ENCODE measurements around the gene CRTC3. TPM values are rescaled to one million over a fixed set of nuclear protein-coding genes. Genes with fewer than 3 reads are reported as not detected.
"Not testable (repeated sequence)": the region's sequence is repeated elsewhere in the genome, so short reads cannot be mapped to it uniquely, and the experiment has no call there.

The CRTC3 gene
- total and polyA plus RNA-seq, 11 donors: 12.0 to 42.2 (median 24.0) TPM

DNA sequence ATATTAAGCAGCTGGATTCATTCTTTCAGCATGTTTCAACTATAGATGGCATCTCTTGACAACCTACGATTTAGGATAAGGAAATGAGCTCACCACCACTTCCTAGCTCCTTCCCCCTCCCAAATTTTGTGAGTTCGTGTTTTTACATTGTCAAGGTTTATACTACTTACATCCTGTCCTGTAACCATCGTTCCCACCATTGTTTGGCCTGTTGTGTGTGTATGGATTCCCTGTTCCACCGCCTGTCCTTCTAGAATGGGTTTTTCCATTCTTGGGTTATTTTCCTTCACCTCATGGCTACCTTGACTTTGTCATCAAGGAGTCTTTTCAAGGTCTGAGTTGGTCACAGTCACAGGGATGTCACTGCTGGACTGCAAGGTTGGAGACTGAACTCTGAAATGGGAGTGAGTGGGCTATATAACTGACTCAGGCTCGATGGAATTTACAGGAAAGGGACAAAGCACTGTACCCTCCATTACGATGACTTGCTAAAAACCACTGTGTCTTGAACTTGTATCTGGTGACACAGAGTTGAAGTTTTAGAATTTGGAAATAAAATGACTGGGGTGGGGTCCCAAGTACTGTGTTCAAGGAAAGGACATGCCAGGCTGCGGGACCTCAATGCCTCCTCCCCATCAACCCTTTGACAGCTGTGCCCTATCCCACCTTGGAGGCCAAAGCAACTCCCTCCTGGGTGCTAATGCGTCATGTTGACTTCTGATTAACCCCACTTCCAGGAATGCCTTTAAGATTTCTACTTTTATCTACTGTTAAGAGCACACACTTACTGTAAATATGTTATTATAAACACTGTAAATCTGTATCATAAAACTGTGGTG lies 120.6 kb downstream of the CRTC3 start:
- H3K4me1 ChIP-seq: peaks cover 0 to 44% (median 15%) of the 10 kb centered on the region in 12 donors
- H3K36me3 ChIP-seq: peaks cover 0 to 2% (median 0%) of the 10 kb centered on the region in 9 donors
- ATAC-seq (peak in 1 of 4 donors; percentile 43), DNase-seq (no peak)
- H3K4me3 ChIP-seq: no peak overlapping the region
- H3K27ac ChIP-seq: peak overlapping the region in 8 of 12 donors; percentile 11 to 80 (median 62)
- TF ChIP-seq POLR2A (IDR thresholded peaks at IDR 0.05): no peak
- TF ChIP-seq, protein P1, sequence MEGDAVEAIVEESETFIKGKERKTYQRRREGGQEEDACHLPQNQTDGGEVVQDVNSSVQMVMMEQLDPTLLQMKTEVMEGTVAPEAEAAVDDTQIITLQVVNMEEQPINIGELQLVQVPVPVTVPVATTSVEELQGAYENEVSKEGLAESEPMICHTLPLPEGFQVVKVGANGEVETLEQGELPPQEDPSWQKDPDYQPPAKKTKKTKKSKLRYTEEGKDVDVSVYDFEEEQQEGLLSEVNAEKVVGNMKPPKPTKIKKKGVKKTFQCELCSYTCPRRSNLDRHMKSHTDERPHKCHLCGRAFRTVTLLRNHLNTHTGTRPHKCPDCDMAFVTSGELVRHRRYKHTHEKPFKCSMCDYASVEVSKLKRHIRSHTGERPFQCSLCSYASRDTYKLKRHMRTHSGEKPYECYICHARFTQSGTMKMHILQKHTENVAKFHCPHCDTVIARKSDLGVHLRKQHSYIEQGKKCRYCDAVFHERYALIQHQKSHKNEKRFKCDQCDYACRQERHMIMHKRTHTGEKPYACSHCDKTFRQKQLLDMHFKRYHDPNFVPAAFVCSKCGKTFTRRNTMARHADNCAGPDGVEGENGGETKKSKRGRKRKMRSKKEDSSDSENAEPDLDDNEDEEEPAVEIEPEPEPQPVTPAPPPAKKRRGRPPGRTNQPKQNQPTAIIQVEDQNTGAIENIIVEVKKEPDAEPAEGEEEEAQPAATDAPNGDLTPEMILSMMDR (IDR thresholded peaks at IDR 0.05): no peak
- 60 to 67% (median 64%) methylated on average over 8 of the region's 8 CpGs for WGBS, 4 donors
- H3K9me3 ChIP-seq: no peaks in the 10 kb centered on the region
- H3K27me3 ChIP-seq: no peaks in the 10 kb centered on the region
- intact Hi-C loops (cut with DNase I): loop anchor here in 1 of 10 donors (2.0 kb wide), 1 partner anchor 282 kb away; the partner anchor contains the start of gene HDDC3

DNA sequence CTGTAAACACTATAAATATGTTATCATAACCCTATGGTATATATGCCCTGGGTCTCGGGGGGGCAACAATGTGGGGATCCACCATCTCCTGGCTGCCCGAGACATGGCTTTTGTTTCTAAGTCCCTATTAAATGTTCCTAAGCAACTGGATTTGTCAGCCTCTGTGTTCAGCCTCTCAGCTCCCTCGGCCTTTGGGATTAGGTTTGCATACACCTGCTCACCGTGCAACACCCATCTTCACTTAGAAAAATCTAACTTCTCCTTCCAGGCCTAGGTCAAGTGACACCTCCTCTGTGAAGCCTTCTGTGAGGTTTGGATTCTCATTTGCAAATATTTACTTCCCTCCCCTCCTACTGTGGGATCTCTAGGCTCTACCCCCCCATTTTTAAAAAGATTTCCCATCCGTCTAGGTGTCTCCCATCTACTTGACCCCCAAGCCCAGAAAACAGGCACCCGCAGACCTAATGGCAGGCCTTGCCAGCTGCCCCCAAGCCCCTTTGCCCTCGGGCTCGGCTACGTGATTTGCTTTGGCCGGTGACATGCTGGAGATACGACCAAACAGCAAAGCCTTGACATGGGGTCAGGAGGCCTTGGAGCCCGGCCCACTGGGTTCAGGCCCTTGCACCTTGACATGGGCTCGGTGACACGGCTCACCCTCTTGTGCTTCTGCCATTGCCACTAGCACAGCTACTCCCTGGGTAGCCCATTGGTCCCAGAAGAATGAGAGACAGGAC lies 121.4 kb downstream of the CRTC3 start:
- Histone ChIP-seq H3K27me3 (no peaks in the 10 kb centered on the region), H3K4me1 (peaks cover 0 to 44% (median 15%) of the 10 kb centered on the region in 12 donors), H3K9me3 (no peaks in the 10 kb centered on the region), H3K36me3 (no peaks in the 10 kb centered on the region), H3K4me3 (no peak overlapping the region), H3K27ac (peak overlapping the region in 1 of 12 donors; percentile 66)
- ATAC-seq (no peak), DNase-seq (no peak)
- intact Hi-C loops (cut with DNase I): loop anchor here in 1 of 10 donors (2.0 kb wide), 1 partner anchor 282 kb away; the partner anchor contains the start of gene HDDC3
- 88 to 97% (median 91%) methylated on average over 13 to 14 of the region's 14 CpGs for WGBS, 4 donors
- TF ChIP-seq, protein P1 (IDR thresholded peaks at IDR 0.05): no peak
- no peak for TF ChIP-seq POLR2A (IDR thresholded peaks at IDR 0.05)

DNA sequence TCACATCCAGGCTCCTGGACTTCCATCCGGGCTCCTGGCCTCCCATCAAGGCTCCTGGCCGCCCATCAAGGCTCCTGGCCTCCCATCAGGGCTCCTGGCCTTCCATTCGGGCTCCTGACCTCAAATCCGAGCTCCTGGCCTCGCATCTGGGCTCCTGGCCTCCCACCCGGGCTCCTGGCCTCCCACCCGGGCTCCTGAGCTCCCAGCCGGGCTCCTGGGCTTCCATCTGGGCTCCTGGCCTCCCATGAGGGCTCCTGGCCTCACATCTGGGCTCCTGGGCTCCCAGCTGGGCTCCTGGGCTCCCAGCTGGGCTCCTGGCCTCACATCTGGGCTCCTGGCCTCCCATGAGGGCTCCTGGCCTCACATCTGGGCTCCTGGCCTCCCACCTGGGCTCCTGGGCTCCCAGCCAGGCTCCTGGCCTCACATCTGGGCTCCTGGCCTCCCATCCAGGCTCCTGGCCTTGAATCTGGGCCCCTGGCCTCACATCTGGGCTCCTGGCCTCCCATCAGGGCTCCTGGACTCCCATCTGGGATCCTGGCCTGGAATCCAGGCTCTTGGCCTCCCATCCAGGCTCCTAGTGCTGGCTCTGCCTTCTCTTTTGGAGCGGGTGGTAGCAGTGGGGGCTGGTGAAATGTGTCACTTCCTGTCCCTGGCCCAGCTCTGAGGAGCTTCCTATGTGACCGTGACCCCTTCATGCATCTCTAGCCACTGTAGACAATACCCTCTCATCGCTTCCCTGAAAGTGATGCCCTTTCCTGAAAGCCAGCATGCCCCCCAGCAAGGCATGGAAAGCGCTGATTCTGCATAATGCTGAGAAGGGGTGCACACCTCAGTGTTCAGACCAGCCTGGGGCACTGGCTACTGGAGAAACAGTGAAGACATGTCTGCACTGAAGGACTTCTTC lies 124.8 kb downstream of the CRTC3 start:
- Histone ChIP-seq H3K36me3 (no peaks in the 10 kb centered on the region), H3K27me3 (no peaks in the 10 kb centered on the region), H3K27ac (peak overlapping the region in 1 of 12 donors; percentile 37), H3K4me1 (peaks cover 0 to 51% (median under 1%) of the 10 kb centered on the region in 12 donors), H3K4me3 (no peak overlapping the region), H3K9me3 (no peaks in the 10 kb centered on the region)
- TF ChIP-seq POLR2A (IDR thresholded peaks at IDR 0.05): no peak
- TF ChIP-seq, protein P1 (IDR thresholded peaks at IDR 0.05): no peak
- WGBS, 4 donors: 71 to 90% (median 88%) methylated on average over 12 of the region's 12 CpGs
- peak in 2 of 4 donors; percentile 50 to 54 for ATAC-seq
- intact Hi-C loops (cut with DNase I): no loop called here
- no peak for DNase-seq

DNA sequence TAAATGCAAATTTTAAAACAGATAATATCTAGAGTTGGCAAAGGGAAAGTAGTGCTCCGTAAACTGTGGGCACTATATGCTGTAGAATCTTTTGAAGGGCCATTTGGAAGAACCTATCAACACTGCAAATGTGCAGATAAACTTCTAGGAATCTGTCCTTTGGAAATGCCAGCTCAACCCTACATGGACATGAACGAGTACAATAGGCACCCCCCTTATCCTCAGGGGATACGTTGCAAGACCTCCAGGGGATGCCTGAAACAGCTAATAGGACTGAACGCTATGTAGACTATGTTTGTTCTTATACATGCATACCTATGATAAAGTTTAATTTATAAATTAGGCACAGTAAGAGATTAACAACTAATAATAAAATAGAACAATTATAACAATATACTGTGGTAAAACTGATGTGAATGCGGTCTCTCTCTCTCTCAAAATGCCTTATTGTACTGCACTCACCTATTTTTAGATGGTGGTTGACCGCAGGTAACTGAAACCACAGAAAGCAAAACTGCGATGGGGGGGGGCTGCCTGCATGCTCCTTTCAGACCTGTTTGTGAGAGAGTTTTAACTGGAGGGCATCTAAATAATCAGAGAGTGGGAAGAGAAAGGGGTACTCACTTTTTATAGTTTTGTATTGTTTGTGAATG lies 127.9 kb downstream of the CRTC3 start:
- H3K4me3 ChIP-seq; intact Hi-C loops (cut with DNase I); DNase-seq; H3K27me3 ChIP-seq; H3K27ac ChIP-seq; H3K9me3 ChIP-seq; H3K36me3 ChIP-seq; ATAC-seq: not testable (repeated sequence)
- WGBS, 4 donors: 45 to 57% (median 53%) methylated on average over 7 of the region's 7 CpGs
- peaks cover 0 to 68% (median 11%) of the 10 kb centered on the region in 12 donors for H3K4me1 ChIP-seq
